GM12874 (cell line): ENCODE measurements around the gene HPF1.

Experiments used
- TF ChIP-seq, protein P1 (sequence below): IDR thresholded peaks from 2 replicates; pipeline ENCODE4 v1.5.1; 2011; ENCODE audit warnings: low read depth, mild to moderate bottlenecking, control low read depth, low read length, moderate library complexity; ENCODE audit not compliant: insufficient read depth

The HPF1 gene

GRCh38 chr4:169761846-169762245 lies 4.1 kb upstream of the HPF1 start:
- TF ChIP-seq, protein P1, sequence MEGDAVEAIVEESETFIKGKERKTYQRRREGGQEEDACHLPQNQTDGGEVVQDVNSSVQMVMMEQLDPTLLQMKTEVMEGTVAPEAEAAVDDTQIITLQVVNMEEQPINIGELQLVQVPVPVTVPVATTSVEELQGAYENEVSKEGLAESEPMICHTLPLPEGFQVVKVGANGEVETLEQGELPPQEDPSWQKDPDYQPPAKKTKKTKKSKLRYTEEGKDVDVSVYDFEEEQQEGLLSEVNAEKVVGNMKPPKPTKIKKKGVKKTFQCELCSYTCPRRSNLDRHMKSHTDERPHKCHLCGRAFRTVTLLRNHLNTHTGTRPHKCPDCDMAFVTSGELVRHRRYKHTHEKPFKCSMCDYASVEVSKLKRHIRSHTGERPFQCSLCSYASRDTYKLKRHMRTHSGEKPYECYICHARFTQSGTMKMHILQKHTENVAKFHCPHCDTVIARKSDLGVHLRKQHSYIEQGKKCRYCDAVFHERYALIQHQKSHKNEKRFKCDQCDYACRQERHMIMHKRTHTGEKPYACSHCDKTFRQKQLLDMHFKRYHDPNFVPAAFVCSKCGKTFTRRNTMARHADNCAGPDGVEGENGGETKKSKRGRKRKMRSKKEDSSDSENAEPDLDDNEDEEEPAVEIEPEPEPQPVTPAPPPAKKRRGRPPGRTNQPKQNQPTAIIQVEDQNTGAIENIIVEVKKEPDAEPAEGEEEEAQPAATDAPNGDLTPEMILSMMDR: no peak

DNA sequence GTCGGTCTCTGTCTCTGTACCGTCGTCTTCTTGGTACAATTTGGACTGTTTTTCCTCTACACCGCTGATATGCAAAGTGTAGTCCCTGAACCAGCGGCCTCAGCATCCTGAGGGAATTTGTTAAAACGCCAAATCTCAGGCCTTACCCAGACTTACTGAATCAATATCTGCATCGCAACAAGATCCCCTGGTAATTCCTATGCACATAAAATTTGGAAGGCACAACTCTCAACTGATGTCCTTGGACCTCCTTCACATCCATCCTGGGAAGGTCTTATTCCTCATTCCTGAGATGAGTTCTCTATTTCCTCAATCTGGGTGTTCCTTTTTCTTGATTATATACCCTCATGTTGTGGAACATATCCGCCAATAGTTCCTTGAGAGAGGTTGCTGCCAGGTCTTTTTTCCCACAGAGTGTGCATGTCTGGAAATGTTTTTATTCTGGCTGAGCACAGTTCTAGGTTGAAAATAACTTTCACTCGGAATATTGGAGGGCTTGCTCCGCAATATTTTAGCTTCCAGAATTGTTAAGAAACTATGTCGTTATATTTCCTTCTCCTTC lies 738 bp upstream of the HPF1 start:
- TF ChIP-seq, protein P1: no peak

GRCh38 chr4:169756971-169757574 lies 671 bp downstream of the HPF1 start:
- TF ChIP-seq, protein P1: no peak

DNA sequence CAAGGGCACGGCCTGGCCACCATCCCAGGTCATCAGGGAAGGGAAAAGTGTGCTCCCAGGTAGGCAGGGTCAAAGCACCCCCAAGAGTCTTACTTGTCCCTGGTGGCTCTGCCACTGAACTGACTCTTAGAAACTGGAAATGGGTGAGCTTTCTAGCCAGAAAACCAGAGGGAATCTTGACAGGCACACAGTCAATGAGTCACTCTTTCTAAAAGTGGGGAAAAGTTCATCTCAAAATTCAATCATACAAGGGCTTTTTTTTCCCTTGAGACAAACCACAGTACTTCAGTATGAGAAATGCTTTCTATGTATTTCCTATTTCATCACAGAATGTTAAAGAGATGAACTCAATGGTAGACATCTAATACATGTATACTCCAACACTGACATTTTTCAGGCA lies 12.5 kb downstream of the HPF1 start:
- TF ChIP-seq, protein P1: no peak

DNA sequence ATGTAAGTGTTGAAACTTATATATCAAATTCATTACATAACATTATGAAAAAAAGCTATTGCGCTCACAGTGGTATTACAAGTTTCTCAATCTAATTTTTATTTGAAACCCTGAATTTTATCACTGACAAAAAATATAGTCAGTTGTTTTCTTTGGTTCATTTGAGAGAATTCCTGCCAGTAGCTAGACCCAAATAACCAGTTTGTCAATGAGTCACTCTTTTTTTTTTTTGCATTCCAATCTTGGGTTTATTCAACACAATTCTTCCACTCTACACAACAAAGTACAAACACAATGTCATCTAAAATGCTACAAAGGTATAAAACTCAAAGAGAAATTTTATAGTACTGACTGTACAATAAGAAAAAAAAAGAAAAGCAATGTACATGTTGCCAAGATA lies 13.1 kb downstream of the HPF1 start:
- TF ChIP-seq, protein P1: no peak

DNA sequence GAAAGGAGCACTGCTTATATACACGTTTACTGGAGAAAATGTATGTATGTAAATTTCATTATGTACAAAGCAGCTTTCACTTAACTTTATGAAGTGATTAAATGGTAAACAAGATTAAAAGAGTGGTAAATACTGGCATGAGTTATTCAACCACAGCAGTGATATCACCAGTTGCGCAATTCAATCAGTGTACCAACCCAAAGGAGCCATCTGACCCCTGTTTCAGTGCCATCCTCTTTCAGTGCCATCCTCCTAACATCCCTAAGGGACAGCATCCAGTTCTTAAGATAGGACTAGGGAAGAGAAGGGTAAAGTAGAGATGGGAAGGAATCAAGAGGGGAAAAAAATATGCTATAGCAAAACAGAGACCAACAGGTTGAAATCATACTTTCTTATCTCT lies 16.2 kb downstream of the HPF1 start:
- TF ChIP-seq, protein P1: no peak

DNA sequence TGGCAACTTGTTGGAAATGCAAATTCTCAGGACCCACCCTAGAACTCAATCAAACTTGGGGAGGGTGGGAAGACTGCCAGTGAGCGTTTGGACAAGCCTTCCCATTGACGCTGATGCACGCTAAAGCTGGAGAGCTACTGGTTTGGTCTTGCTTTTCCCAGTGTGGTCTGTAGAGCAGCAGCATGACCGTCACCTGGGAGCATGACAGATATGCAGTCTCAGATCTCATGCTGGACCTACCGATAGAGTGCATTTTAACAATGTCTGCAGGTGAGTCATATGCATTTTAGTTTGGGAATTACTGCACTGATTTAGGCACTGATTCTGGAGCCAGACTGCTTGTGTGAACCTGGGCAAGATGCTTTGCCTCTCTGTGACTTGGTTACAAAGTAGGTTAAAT lies 27.2 kb downstream of the HPF1 start:
- TF ChIP-seq, protein P1: no peak
